MM.1S (cell line): Measurements from ENCODE around the gene TBC1D16.

Experiments
- DNase-seq: peaks from one replicate; pipeline ENCODE4 v3.0.0-alpha.2; 2015
- H2AFZ ChIP-seq: fragments of 300-600 bp; sonication (generic); 2 replicates; pipeline ENCODE4 v1.6.0; 2016; ENCODE audit warnings: antibody characterized with exemption, low read length
- H3F3A ChIP-seq: fragments of 300-600 bp; sonication (generic); 2 replicates; pipeline ENCODE4 v1.6.1; 2016; ENCODE audit warnings: mild to moderate bottlenecking, antibody characterized with exemption, low read length, moderate library complexity, mixed read lengths; ENCODE audit not compliant: insufficient read depth
- H3K27ac ChIP-seq: fragments of 300-600 bp; sonication (generic); 2 replicates; pipeline ENCODE4 v1.5.1; 2016; ENCODE audit warnings: mild to moderate bottlenecking, low read length
- H3K27me3 ChIP-seq: fragments of 300-600 bp; sonication (generic); replicated peaks from 2 replicates; pipeline ENCODE4 v1.6.0; 2016; ENCODE audit warnings: low read length; ENCODE audit not compliant: insufficient read depth
- H3K36me3 ChIP-seq: fragments of 300-600 bp; sonication (generic); replicated peaks from 2 replicates; pipeline ENCODE4 v1.6.1; 2016; ENCODE audit warnings: mild to moderate bottlenecking, low read length, mixed read lengths; ENCODE audit not compliant: insufficient read depth
- H3K4me1 ChIP-seq: fragments of 300-600 bp; sonication (generic); 2 replicates; pipeline ENCODE4 v1.6.1; 2016; ENCODE audit warnings: low read length, mixed read lengths
- H3K4me2 ChIP-seq: fragments of 300-600 bp; sonication (generic); 2 replicates; pipeline ENCODE4 v1.6.0; 2016; ENCODE audit warnings: low read depth, low read length
- H3K4me3 ChIP-seq: fragments of 300-600 bp; sonication (generic); 2 replicates; pipeline ENCODE4 v1.5.1; 2016; ENCODE audit warnings: low read length, mixed read lengths
- H3K79me2 ChIP-seq: fragments of 300-600 bp; sonication (generic); 2 replicates; pipeline ENCODE4 v1.6.1; 2016; ENCODE audit warnings: mixed run types, low read length, mixed read lengths
- H3K9ac ChIP-seq: fragments of 300-600 bp; sonication (generic); 2 replicates; pipeline ENCODE4 v1.6.1; 2016; ENCODE audit warnings: low read length, mixed read lengths
- H3K9me2 ChIP-seq: fragments of 300-600 bp; sonication (generic); replicated peaks from 2 replicates; pipeline ENCODE4 v1.6.1; 2016; ENCODE audit warnings: mild to moderate bottlenecking, low read length, mixed read lengths; ENCODE audit not compliant: insufficient read depth
- H3K9me3 ChIP-seq: fragments of 300-600 bp; sonication (generic); replicated peaks from 2 replicates; pipeline ENCODE4 v1.6.1; 2016; ENCODE audit warnings: mild to moderate bottlenecking, low read length, mixed read lengths; ENCODE audit not compliant: insufficient read depth
- H4K20me1 ChIP-seq: fragments of 300-600 bp; sonication (generic); 2 replicates; pipeline ENCODE4 v1.6.1; 2016; ENCODE audit warnings: mild to moderate bottlenecking, low read length, moderate library complexity, mixed read lengths; ENCODE audit not compliant: insufficient read depth
- EZH2 ChIP-seq: fragments of 300-600 bp; sonication (generic); optimal IDR thresholded peaks from 2 replicates; pipeline ENCODE3; 2017; ENCODE audit warnings: low read depth, mild to moderate bottlenecking, antibody characterized with exemption, low read length, mixed read lengths
- EZH2phosphoT487 ChIP-seq: fragments of 300-600 bp; sonication (generic); IDR thresholded peaks from 2 replicates; pipeline ENCODE4 v1.6.1; 2018; ENCODE audit warnings: antibody characterized with exemption, low read length
- TF ChIP-seq, protein P1 (sequence below): fragments of 300-600 bp; sonication (generic); IDR thresholded peaks from 2 replicates; pipeline ENCODE4 v1.5.1; 2016; ENCODE audit warnings: antibody characterized with exemption, low read length, mixed read lengths

Gene TBC1D16

GRCh38 chr17:79953335-79953734, 82.3 kb downstream of the TBC1D16 start:
- H3K9ac ChIP-seq: no peak overlapping the region
- no peak overlapping the region for H3K4me3 ChIP-seq
- no peak overlapping the region for H2AFZ ChIP-seq
- H3K79me2 ChIP-seq: no peaks in the 10 kb centered on the region
- H3K4me1 ChIP-seq: no peaks in the 10 kb centered on the region
- peaks cover 5% of the 10 kb centered on the region for H4K20me1 ChIP-seq
- TF ChIP-seq, protein P1, sequence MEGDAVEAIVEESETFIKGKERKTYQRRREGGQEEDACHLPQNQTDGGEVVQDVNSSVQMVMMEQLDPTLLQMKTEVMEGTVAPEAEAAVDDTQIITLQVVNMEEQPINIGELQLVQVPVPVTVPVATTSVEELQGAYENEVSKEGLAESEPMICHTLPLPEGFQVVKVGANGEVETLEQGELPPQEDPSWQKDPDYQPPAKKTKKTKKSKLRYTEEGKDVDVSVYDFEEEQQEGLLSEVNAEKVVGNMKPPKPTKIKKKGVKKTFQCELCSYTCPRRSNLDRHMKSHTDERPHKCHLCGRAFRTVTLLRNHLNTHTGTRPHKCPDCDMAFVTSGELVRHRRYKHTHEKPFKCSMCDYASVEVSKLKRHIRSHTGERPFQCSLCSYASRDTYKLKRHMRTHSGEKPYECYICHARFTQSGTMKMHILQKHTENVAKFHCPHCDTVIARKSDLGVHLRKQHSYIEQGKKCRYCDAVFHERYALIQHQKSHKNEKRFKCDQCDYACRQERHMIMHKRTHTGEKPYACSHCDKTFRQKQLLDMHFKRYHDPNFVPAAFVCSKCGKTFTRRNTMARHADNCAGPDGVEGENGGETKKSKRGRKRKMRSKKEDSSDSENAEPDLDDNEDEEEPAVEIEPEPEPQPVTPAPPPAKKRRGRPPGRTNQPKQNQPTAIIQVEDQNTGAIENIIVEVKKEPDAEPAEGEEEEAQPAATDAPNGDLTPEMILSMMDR: no peak
- no peak for TF ChIP-seq EZH2phosphoT487
- no peak for TF ChIP-seq EZH2
- H3F3A ChIP-seq: no peaks in the 10 kb centered on the region
- H3K9me2 ChIP-seq: no peaks in the 10 kb centered on the region
- H3K4me2 ChIP-seq: no peak overlapping the region
- H3K9me3 ChIP-seq: no peaks in the 10 kb centered on the region
- H3K36me3 ChIP-seq: no peaks in the 10 kb centered on the region
- DNase-seq: no peak
- H3K27ac ChIP-seq: no peak overlapping the region
- H3K27me3 ChIP-seq: peaks cover 100% of the 10 kb centered on the region

DNA sequence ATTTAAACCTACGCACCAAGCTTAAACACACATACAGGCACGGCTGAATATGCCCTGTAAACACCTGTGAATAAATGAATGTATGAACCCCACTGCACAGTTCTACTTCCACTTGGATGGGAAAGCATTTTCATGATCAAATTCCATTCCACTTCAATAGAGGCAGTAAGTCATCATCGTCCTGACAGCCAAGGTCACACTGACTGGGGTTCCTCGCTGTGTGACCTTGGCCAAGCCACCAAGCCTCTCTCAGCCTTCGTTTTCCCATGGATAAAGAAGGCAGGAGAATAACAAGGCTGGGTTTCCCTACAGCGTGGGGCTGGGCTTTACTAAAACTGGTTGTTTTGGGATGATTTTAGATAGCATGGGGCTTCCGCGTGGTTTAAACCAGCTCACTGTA, 82.8 kb downstream of the TBC1D16 start:
- Histone ChIP-seq H4K20me1 (peaks cover 5% of the 10 kb centered on the region), H3K27me3 (peaks cover 100% of the 10 kb centered on the region), H3K27ac (no peak overlapping the region), H3K79me2 (no peaks in the 10 kb centered on the region), H3K9ac (no peak overlapping the region), H3K36me3 (no peaks in the 10 kb centered on the region), H3K4me2 (no peak overlapping the region), H3K4me1 (no peaks in the 10 kb centered on the region), H2AFZ (no peak overlapping the region), H3K9me3 (no peaks in the 10 kb centered on the region), H3K4me3 (no peak overlapping the region), H3F3A (no peaks in the 10 kb centered on the region), H3K9me2 (no peaks in the 10 kb centered on the region)
- no peak for TF ChIP-seq EZH2phosphoT487
- no peak for TF ChIP-seq EZH2
- TF ChIP-seq, protein P1: no peak
- no peak for DNase-seq

DNA sequence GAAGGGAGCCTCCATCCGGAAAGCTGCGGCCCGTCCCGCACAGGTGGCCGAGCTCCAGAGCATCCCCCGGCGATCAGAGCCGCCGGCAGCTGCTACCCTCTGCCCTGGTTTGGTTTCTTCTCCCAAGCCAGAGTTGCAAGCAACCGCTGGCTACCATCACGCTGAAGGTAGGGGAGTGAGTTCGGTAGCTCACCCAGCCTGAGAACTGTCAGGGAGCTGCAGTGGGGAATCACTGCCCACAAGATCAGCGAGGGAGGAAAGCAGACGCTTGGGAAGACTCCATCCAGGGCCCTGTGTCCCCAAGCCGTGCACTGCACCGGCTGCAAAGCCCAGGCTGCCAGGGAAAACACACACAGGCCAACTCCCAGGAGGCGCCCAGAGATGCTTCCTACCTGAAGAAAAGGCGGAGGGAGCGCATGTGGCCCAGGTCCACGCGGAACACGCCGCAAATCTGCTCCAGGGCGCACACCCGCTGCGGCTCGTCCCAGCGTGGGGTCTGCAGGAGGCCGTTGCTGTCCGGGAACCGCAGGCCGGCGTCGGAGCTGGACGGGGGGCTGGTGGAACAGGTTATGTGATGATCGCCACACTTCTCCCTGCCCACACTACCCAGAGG, 83.3 kb downstream of the TBC1D16 start:
- no peak for DNase-seq
- Histone ChIP-seq H2AFZ (no peak overlapping the region), H3K4me1 (no peaks in the 10 kb centered on the region), H3K9me3 (no peaks in the 10 kb centered on the region), H3K27me3 (peaks cover 100% of the 10 kb centered on the region), H3K79me2 (no peaks in the 10 kb centered on the region), H3K27ac (no peak overlapping the region), H3K9ac (no peak overlapping the region), H3K4me2 (no peak overlapping the region), H3F3A (no peaks in the 10 kb centered on the region), H4K20me1 (peaks cover 5% of the 10 kb centered on the region), H3K9me2 (no peaks in the 10 kb centered on the region), H3K36me3 (no peaks in the 10 kb centered on the region), H3K4me3 (no peak overlapping the region)
- TF ChIP-seq EZH2 (no peak), EZH2phosphoT487 (no peak)
- TF ChIP-seq, protein P1: no peak
